ENCODE measurements around the gene CCDC18. TPM values are rescaled to one million over a fixed set of nuclear protein-coding genes. Genes with fewer than 3 reads are reported as not detected.

Gene CCDC18
- polyA plus RNA-seq, 1 donor from 2014 or later, result 5.7 TPM

GRCh38 chr1:93304716-93305138 is 124.2 kb downstream of the CCDC18 start:
- Histone ChIP-seq H3K27ac (ENCODE audit: low read length) (no peak overlapping the region), H3K9ac (ENCODE audit: low read length) (no peak overlapping the region)

GRCh38 chr1:93306920-93307319 is 126.4 kb downstream of the CCDC18 start:
- H3K4me2 ChIP-seq (ENCODE audit: low read length), result no peak overlapping the region
- no peaks in the 10 kb centered on the region for H4K20me1 ChIP-seq (ENCODE audit: insufficient read depth)
- H2AFZ ChIP-seq (ENCODE audit: low read depth, low read length), result no peak overlapping the region
- no peaks in the 10 kb centered on the region for H3F3A ChIP-seq (ENCODE audit: insufficient read depth, low read length, poor library complexity, severe bottlenecking)
- no peak overlapping the region for H3K4me3 ChIP-seq (ENCODE audit: low read length)
- no peaks in the 10 kb centered on the region for H3K9me3 ChIP-seq (ENCODE audit: low read length)
- TF ChIP-seq SMC3 (conservative IDR thresholded peaks at IDR 0.05; ENCODE audit: poor library complexity) (no peak), RAD21 (conservative IDR thresholded peaks at IDR 0.05) (no peak), TAF1 (IDR thresholded peaks at IDR 0.05; ENCODE audit: low read depth) (no peak), EZH2 (IDR thresholded peaks at IDR 0.05; ENCODE audit: borderline replicate concordance, insufficient read depth, low read length, poor library complexity, severe bottlenecking) (no peak), POLR2AphosphoS5 (IDR thresholded peaks at IDR 0.05) (no peak), MXI1 (conservative IDR thresholded peaks at IDR 0.05; ENCODE audit: poor library complexity, severe bottlenecking) (no peak), EP300 (conservative IDR thresholded peaks at IDR 0.05; ENCODE audit: poor library complexity, severe bottlenecking) (no peak), CTCF (IDR thresholded peaks at IDR 0.05; ENCODE audit: poor library complexity, severe bottlenecking) (no peak), REST (IDR thresholded peaks at IDR 0.05; ENCODE audit: borderline replicate concordance) (no peak)
- H3K27ac ChIP-seq (ENCODE audit: low read length), result no peak overlapping the region
- no peak overlapping the region for H3K9ac ChIP-seq (ENCODE audit: low read length)
- no peaks in the 10 kb centered on the region for H3K79me2 ChIP-seq (replicated peaks; ENCODE audit: insufficient read depth, low read length)
- no peaks in the 10 kb centered on the region for H3K27me3 ChIP-seq (ENCODE audit: insufficient read depth, low read depth, low read length)
- H3K36me3 ChIP-seq (ENCODE audit: insufficient read depth, low read length), result no peaks in the 10 kb centered on the region
- no peaks in the 10 kb centered on the region for H3K9me2 ChIP-seq (ENCODE audit: insufficient read depth, low read length)

More at GRCh38 chr1:93304716-93305138, 124.2 kb downstream of the CCDC18 start:
- H3F3A ChIP-seq (ENCODE audit: insufficient read depth, low read length, poor library complexity, severe bottlenecking), result no peaks in the 10 kb centered on the region
- no peaks in the 10 kb centered on the region for H3K27me3 ChIP-seq (ENCODE audit: insufficient read depth, low read depth, low read length)
- H3K79me2 ChIP-seq (replicated peaks; ENCODE audit: insufficient read depth, low read length), result no peaks in the 10 kb centered on the region
- H3K36me3 ChIP-seq (ENCODE audit: insufficient read depth, low read length), result no peaks in the 10 kb centered on the region
- peak; percentile 84 for TF ChIP-seq RAD21 (conservative IDR thresholded peaks at IDR 0.05)
- no peak for TF ChIP-seq EP300 (conservative IDR thresholded peaks at IDR 0.05; ENCODE audit: poor library complexity, severe bottlenecking)
- TF ChIP-seq TAF1 (IDR thresholded peaks at IDR 0.05; ENCODE audit: low read depth), result no peak
- TF ChIP-seq CTCF (IDR thresholded peaks at IDR 0.05; ENCODE audit: poor library complexity, severe bottlenecking), result peak; percentile 90
- TF ChIP-seq SMC3 (conservative IDR thresholded peaks at IDR 0.05; ENCODE audit: poor library complexity), result peak; percentile 86
- no peak overlapping the region for H2AFZ ChIP-seq (ENCODE audit: low read depth, low read length)
- H3K4me3 ChIP-seq (ENCODE audit: low read length), result no peak overlapping the region
- no peak overlapping the region for H3K4me2 ChIP-seq (ENCODE audit: low read length)
- H3K9me3 ChIP-seq (ENCODE audit: low read length), result no peaks in the 10 kb centered on the region
- H3K9me2 ChIP-seq (ENCODE audit: insufficient read depth, low read length), result no peaks in the 10 kb centered on the region
- no peaks in the 10 kb centered on the region for H4K20me1 ChIP-seq (ENCODE audit: insufficient read depth)
